ENCODE data around the gene GGACT. TPM values are rescaled to one million over a fixed set of nuclear protein-coding genes. Genes with fewer than 3 reads are reported as not detected.

The GGACT gene
- total RNA-seq, 1 donor from 2014 or later = 6.2 TPM

DNA sequence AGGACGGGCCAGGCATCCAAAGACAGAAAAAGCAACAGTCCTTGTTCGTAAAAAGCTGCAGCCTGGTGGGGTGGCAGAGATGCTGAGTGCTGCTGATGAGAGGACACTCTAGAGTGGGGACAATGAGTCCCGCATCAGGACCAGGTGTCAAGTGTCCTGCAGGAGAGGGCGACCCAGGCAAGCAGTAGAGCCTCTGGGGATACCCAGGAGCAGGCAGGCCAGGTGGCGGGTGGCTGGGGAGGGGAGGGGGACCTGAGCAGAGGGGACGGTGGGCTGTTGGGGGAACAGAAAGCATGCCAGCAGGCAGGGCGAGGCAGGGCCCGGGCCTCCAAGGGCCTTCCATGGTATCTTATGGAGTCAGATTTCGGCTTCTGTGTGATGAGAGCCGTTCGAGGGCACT, 35.8 kb downstream of the GGACT start:
- intact Hi-C loops (cut with micrococcal nuclease) = no loop called here

DNA sequence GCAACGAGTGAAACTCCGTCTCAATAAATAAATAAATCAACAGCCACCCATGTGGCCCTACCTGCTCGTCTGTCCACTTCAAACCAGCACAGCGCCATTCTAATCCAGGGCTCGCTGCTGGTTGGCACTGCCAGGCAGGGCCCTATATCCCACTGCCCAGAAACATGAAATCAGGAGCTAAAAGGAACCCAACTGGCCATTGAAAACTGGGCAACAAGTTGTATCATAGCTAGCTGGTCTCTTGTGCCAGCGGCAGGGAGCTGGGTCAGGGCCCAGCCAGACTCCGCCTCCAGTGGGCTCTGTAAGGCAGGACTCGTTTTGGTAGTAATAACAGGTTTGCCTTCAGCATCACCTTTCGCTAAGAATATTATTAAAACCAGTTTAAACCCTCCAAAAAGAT, 39.3 kb downstream of the GGACT start:
- intact Hi-C loops (cut with micrococcal nuclease) = no loop called here

DNA sequence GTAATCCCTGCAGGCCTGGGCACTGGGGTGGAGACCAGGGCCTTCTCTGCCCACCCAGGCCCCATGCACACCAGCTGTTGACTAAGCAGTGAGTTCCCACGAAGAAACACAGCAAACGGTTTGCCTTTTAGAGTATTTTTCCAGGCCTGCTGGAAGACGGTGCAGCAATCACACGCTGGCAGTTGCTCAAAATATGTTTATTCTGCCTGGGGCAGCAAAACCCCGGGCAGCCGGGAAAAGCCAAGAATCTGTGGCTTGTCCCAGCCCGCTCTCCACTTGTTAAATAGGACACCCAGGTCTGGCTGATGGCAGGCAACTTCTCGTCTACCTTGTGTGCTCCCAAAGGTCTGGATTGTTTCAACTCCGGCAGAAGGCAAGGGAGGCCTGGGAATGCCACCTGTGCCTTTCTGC, 40.8 kb downstream of the GGACT start:
- intact Hi-C loops (cut with micrococcal nuclease) = no loop called here

DNA sequence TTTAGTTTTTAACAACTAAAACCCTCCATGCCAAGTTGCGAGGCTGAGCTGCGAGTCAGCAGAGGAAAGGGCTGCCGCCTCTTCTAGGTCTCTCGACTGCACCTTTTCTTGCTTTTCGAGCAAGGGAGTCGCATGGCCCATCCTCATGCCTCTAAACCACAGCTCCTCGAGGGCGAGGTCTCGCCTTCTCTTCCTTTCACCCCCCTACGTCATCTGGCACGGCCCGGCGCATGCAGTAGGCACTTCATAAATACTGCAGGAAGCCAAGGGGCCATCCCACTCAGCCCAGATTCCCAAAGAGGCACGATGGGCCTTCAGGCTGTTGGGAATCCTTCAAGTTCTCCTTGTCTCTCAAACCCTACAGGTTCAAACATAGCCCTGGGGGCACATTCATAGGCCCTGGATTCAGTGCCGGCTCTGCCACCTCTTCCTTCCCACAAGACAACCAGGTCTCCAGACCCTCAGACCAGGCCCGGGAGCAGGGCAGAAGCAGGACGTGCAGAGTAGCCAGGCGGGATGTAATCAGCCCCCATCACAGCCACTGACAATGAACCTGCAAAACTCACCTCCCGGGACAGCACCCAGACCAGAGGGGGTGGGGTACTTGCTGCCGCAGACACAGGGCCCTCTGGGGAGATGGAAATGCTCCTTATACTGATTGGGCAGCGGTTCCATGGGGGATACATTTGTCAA, 41.7 kb downstream of the GGACT start:
- intact Hi-C loops (cut with micrococcal nuclease) = no loop called here

DNA sequence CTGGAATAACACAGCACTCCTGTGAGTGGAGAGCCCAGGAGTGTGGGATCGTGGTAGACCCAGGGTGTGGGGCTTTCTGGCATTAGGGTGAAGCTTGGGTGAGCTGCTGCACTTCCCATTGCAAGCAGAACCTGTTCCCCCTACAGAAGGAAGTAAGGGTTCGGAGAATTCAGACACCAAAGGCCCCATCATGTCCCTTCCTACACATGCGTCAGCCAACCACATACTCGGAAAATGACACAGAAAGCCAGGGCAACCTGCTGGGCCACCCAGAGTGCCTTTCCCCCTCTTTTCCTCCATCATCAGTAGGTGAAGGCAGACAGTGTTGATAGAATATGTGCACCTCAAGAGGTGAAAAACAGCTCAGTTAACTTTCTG, 42.9 kb downstream of the GGACT start:
- intact Hi-C loops (cut with micrococcal nuclease) = no loop called here

DNA sequence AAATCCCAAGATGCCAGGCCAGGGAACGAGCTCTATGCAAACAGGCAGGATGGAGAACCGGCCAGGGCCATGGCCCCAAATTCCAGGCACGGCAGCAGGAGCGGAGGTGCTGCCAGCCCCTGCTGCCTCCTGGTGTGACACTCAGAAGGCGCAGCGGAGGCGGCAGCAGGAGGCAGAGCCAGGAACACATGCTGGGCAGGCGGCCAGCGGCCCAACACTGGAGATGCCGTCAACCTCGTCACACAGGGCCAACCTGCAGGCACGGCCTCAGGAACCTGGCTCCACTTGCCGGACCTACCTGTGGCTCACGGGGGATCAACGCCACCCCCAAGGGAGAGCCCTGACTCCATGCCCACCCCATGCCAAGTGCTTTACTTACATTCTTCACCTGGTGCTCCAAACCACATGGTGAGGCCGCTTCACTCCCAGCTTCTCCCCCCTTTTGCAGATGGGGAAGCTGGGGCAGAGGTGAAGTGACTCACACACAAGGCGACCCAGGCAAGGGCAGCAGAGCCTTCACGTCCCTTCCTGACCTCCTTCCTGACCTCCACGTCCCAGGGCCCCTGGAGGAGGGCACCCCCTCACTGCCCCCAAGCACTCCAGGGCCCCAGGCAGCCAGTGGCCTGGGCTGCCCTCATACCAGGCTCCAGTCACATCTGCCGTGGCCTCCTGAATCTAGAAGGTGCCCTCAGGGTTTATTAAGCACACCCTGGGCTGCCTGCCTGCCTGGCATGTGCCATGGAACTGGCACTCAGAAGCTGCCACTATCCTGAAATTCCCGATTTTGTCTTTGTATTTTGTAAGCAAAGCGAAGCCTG, 43.5 kb downstream of the GGACT start:
- intact Hi-C loops (cut with micrococcal nuclease) = no loop called here

DNA sequence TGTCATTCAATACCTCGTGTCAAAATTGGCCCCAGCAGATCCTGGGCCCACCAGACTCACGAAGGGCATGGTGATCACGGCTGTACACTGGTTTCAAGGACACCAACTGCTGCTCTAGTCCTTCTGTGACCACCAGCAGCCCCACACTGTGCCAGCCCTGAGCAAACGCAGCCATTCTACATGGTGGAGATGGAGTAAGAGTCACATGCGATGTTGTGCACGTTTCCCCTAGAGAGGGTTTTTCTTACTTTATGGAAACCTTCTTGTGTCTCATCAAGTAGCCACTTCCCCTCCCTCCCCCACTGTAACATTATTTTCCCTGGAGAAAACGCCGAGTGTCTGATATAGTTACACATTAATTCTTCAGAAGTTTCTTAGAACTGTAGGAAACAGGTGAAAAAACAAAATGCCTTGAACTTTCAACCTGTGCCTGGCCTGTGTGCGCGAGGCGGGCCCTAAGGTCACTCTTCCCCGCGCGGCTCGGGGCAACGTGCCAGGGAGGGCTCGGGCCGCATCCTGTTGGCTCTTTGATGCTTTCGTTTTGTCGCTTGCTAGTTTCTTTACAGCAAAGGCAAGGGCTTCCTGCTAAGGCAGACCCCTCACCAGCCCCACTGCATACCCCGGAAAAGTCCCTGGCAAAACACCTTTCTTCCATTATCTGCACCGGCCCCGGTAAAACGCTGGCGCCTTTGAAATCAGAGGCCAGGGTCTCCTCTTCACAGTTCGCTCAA, 44.6 kb downstream of the GGACT start:
- intact Hi-C loops (cut with micrococcal nuclease) = no loop called here

DNA sequence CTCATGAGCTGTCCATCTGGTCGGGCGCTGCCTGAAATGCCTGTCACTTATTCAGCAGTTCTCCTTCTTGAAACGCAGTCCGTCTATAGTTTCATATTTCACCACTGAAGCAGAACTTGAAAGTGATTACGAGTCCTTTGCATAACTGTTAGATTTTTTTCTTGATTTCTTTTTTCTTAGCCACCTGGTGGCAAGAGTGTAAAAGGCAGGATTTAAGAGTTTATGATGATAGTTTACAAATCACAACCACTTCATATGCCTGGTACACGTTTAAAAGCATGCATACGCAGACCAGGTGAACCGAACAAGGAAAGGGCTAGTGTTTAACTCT, 45.8 kb downstream of the GGACT start:
- intact Hi-C loops (cut with micrococcal nuclease) = loop anchor here (1.0 kb wide), 1 partner anchor 886 kb away; no protein-coding TSS in a partner anchor

DNA sequence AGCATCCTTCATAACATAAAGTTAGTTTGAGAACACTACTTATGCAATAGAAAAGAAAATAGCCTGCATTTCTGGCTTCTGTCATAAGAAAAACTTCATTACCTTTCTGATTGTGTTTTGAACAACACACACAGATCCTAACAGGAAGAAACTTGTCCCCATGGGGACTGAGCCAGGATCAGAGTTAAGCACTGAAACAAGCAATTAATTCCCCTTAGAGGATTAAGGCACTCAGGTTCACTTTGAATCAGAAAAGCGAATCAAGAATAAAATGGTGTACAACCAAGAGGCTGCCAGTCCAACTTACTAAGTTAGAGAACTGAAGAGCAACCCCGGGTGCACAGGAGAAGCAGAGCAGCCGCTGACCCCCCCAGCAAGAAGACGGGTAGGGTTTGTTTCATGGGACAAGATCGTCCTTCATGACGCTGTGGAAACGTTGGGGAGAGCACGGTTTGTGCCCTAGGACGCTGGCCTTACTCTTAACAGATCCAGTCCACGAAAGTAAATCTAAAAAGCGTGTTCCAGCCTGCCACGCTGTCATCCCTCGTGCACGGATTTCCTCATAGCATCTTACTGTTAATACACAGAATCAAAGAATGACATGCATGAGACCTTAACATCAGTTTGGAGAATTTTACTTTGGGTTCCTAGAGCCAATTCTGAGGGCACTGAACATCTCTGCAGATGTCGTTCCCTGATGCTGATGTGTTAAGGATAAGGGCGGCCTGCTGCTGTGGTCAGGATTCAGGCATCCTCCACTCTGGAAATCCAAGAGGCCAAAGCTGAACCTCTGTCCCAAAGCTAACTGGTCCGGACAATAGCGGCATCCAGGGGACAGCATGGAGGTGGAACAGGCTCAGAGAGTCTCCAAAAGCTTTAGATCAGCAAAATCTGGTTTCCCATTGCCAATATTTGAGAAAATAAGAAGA, 46.4 kb downstream of the GGACT start:
- intact Hi-C loops (cut with micrococcal nuclease) = loop anchor here (1.0 kb wide), 1 partner anchor 886 kb away; no protein-coding TSS in a partner anchor

DNA sequence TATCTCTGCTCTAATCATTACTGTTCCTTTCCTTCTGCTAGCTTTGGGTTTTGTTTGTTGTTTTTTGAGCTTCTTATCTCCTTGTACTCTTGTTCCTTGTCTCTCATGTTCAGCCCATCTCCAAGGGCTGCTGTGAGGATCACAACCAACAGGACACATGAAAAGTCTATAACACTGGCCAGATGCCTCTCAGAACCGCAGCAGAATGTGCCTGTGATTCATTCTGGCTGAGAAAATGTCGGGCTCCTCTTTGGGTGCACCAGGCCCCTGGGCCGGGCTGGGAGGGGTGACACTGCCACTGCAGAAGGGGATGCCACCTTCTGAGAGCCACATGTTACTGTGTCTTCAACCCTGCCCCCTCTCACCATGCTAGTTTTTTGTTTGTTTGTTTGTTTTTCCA, 48.0 kb downstream of the GGACT start:
- intact Hi-C loops (cut with micrococcal nuclease) = no loop called here

DNA sequence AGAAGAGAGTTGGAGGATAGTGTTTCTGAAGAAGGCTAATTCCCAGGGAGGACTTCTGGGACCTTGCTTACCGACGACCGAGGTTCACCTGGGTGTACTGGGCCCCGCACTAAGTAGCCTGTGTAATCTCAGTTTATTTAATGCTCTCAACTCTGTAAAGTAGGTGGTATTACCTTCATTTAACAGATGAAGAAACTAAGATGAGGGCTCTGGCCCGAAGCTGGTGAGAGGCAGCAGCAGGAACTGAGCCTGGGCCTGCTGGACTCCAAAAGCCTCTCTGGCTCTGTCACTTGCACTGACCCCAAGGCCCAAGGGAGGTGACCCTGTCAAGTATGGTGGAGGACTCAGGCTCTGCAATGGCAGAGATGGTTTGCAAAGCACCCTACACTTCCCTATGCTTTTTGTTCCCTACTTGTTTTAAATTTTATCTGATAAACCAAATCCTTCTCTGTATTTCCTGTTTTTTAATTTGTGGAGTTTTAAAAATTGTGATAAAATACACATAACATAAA, 50.6 kb downstream of the GGACT start:
- intact Hi-C loops (cut with micrococcal nuclease) = no loop called here

DNA sequence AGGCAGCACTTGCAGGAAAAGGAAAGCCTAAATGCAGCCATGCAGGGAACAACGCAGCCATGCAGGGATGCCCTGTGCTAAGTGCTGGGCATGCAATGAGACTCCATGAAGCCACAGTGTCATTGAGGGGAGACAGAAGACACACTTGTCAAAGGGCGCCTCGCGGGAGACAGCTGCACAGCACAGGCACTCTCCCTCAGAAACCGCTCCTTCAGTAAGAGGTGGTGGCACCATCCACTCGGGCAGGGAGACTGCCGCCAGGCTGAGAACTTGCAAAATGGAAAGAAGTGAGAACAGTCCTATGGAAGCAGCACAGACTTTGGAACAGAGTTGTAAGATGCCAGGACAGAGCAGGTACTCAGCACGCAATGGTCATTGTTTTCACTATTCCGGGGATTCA, 51.1 kb downstream of the GGACT start:
- intact Hi-C loops (cut with micrococcal nuclease) = no loop called here

DNA sequence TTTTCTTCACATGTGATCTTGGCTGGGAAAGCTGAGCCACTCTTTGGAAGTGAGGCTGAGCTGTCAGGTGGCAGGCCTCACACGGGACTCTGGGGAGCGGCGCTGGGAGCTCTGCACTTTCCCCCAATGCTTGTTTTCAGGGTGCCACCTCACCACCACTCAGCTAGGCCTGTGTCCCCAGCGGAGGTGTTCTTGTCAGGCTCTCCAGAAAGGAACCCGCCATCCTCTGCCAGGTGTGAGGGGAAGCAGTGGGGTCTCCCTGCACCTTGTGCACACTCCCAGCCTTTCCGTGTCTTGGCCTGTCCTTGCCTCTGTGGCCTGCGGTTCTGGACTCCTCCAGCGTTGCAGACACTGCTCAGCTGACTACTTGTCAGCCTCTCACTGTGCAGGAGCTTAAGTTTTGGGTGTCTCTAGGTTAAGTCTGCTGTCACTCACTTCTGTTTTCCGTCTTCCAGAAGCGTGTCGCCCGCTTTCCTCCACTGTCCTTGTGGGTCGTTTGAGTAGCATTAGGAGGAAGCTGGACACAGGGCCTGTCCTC, 51.9 kb downstream of the GGACT start:
- intact Hi-C loops (cut with micrococcal nuclease) = no loop called here

DNA sequence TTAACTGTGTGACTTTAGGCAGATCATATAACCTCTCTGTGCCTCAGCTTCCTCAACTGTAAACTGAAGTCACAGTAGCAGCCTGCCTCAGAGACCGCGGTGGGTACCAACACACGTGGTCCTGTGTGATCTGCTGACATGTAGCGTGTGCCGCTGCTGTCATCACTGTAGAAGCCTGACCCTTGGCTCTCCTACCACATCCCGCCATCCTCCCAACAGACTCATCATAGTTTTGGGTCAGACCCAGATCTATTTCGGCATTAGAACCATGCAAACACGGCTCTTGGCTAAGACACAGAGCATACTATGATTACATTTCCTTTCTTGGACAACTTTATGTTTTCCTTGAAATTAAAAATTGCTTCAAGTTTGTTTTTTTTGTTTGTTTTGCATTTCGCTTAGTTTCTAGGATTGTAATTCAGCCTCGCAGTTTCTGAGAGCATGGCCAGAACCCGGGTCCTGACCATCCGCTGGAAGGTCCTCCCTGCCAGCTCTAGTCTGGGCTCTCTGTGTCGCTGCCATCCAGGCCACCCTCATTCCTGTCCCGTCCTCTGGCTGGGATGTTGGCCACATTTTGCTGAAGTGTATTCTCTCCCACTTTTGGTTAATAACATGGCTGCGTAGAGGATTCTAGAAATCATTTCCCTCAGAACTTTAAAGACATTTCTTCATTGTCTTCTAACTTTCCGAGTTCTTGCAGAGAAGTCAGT, 53.0 kb downstream of the GGACT start:
- intact Hi-C loops (cut with micrococcal nuclease) = no loop called here

DNA sequence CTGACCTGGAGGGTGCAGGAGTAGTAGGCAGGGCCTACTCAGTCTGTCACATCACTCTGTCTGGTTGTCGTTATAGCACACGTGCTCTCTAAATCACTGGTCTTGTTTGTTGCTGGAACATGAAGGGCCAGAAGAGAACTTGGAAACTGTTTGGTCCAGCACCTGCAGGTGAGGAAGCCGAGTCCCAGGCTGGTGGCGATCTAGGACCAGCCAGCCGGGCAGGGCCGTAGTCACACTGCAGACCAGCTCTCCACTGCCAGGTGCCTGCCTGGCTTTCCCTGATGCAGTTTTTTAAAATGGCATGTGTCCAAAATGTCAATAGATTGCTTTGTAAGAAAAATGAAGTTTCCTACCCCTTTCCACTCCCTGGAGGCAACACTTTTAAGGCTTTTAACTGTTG, 53.7 kb downstream of the GGACT start:
- intact Hi-C loops (cut with micrococcal nuclease) = no loop called here

DNA sequence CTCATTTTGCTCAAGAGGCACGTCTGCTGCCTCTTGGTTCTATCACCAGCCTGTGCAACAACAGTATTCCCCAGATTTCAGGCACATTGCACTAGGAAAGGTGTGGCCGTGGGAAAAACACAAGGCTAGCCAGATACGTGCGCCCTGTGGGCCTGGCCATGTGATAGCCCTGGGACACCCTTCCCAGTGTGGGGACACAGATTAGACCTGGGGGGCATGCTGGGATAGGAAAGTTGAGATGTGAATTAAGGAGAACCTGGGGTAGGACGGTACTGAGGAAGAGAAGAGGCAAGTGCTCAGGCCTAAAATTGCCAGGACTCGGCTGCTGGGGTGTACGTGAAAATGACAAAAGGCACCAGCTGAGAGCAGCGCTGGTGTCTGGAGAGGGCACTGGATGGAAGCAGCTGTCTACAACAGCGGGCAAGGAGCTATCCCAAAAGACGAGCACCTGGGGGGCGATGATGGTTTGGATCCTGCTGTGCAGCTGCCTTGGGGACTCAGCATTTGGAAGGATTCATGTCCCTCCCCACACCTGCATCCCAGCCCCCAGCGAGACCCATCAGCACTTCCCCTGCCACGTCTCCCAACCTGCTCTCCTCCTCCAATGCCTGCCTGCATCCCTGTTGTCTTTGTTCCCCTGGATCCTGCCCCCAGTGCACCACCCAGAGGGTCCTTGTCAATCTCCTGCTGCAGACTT, 54.3 kb downstream of the GGACT start:
- intact Hi-C loops (cut with micrococcal nuclease) = no loop called here

DNA sequence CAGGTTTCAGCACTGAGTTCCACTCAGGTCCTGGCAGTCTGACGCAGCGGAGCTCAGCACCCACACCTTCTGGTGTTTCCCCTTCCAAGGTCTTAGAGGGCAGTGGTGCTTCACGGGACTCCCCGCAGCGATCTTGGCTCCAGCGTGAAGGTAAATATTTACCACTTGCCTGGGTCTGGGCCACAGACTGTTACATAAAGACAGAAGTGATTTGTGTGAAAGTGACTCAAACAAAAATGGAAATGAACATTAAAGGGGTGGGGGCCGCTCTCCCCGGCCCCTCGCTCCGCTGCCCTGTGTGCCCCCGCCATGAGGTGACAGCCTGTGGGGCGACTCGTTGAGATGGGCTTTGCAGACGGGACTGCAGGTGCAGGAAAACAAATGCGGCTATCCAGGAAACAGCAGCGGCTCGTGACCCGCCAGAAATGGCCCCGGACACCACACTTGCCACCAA, 55.0 kb downstream of the GGACT start:
- intact Hi-C loops (cut with micrococcal nuclease) = no loop called here

DNA sequence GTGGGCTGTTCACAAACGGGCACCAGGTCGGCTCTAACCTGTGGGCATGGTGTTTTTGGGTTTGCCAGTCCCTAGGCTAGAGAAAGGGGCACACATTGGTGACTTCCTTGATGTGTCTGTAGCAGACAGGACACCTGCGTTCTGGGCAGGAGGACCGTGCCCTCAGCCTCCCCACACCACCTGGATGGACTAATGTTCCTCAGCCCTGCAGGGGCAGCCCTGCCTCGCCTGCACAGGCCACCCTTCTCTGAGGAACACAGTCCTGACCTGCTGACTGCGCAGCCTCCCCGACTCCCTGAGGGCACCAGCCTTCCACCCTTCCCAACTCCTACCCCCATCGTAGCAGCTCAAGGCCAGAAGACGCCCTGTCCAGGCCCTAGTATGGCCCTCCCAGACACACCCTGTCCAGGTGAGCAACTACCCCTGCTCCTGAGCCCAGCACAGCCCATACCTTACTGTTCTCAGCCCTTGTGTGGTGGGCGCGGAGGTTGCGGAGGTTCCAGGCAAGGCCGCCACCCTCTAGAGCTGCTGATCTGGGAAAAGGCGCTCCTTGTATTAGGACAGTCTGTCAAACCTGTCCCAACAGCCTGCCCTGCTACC, 55.7 kb downstream of the GGACT start:
- intact Hi-C loops (cut with micrococcal nuclease) = no loop called here
